ENCODE data around the gene NFKBIL1.

GRCh38 chr6:31586599-31587281 lies 39.3 kb downstream of the NFKBIL1 start:
- TF ChIP-seq, protein P1, sequence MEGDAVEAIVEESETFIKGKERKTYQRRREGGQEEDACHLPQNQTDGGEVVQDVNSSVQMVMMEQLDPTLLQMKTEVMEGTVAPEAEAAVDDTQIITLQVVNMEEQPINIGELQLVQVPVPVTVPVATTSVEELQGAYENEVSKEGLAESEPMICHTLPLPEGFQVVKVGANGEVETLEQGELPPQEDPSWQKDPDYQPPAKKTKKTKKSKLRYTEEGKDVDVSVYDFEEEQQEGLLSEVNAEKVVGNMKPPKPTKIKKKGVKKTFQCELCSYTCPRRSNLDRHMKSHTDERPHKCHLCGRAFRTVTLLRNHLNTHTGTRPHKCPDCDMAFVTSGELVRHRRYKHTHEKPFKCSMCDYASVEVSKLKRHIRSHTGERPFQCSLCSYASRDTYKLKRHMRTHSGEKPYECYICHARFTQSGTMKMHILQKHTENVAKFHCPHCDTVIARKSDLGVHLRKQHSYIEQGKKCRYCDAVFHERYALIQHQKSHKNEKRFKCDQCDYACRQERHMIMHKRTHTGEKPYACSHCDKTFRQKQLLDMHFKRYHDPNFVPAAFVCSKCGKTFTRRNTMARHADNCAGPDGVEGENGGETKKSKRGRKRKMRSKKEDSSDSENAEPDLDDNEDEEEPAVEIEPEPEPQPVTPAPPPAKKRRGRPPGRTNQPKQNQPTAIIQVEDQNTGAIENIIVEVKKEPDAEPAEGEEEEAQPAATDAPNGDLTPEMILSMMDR (conservative IDR thresholded peaks at IDR 0.05; ENCODE audit: low read depth, low read length) = no peak
- TF ChIP-seq SMC3 (IDR thresholded peaks at IDR 0.05; ENCODE audit: low read depth, low read length) = no peak
- no peak for TF ChIP-seq POLR2A (IDR thresholded peaks at IDR 0.05; ENCODE audit: low read depth, low read length)
- TF ChIP-seq BHLHE40 (IDR thresholded peaks at IDR 0.05; ENCODE audit: low read depth, low read length) = no peak
- TF ChIP-seq CHD1 (IDR thresholded peaks at IDR 0.05; ENCODE audit: low read depth, low read length) = no peak

Data from IMR-90 (cell line).